PFSK-1 (cell line): ENCODE data around the gene A1CF.

Experiments
- FOXP2 ChIP-seq: optimal IDR thresholded peaks from 2 replicates; pipeline ENCODE3; 2011; ENCODE audit warnings: borderline replicate concordance, control low read depth, inconsistent platforms; ENCODE audit not compliant: insufficient read depth; ENCODE audit errors: extremely low read length, extremely low read depth
- POLR2AphosphoS5 ChIP-seq: IDR thresholded peaks from 2 replicates; pipeline ENCODE4 v1.6.1; 2012; ENCODE audit warnings: low read depth, mild to moderate bottlenecking, control low read depth, low read length, moderate library complexity
- SIN3A ChIP-seq: IDR thresholded peaks from 2 replicates; pipeline ENCODE4 v1.6.1; 2012; ENCODE audit warnings: mild to moderate bottlenecking, low read length, moderate library complexity, borderline replicate concordance; ENCODE audit not compliant: insufficient read depth
- TAF1 ChIP-seq: IDR thresholded peaks from 2 replicates; pipeline ENCODE4 v1.6.1; 2012; ENCODE audit warnings: low read length, control low read depth, borderline replicate concordance; ENCODE audit not compliant: insufficient read depth
- TF ChIP-seq, protein P1 (sequence below), 2 experiments: IDR thresholded peaks; 2 replicates each; pipeline versions ENCODE4 v1.6.1 to v1.8.0; 2011 to 2012; ENCODE audit warnings: low read depth in 2 of 2, low read length in 2 of 2, control low read depth in 1 of 2, inconsistent platforms in 1 of 2, mild to moderate bottlenecking in 1 of 2, moderate library complexity in 1 of 2; ENCODE audit not compliant: insufficient read depth in 1 of 2

The A1CF gene

GRCh38 chr10:50851884-50852671 lies 33.3 kb downstream of the A1CF start:
- TF ChIP-seq SIN3A (no peak), FOXP2 (no peak), POLR2AphosphoS5 (no peak)
- TF ChIP-seq, protein P1, sequence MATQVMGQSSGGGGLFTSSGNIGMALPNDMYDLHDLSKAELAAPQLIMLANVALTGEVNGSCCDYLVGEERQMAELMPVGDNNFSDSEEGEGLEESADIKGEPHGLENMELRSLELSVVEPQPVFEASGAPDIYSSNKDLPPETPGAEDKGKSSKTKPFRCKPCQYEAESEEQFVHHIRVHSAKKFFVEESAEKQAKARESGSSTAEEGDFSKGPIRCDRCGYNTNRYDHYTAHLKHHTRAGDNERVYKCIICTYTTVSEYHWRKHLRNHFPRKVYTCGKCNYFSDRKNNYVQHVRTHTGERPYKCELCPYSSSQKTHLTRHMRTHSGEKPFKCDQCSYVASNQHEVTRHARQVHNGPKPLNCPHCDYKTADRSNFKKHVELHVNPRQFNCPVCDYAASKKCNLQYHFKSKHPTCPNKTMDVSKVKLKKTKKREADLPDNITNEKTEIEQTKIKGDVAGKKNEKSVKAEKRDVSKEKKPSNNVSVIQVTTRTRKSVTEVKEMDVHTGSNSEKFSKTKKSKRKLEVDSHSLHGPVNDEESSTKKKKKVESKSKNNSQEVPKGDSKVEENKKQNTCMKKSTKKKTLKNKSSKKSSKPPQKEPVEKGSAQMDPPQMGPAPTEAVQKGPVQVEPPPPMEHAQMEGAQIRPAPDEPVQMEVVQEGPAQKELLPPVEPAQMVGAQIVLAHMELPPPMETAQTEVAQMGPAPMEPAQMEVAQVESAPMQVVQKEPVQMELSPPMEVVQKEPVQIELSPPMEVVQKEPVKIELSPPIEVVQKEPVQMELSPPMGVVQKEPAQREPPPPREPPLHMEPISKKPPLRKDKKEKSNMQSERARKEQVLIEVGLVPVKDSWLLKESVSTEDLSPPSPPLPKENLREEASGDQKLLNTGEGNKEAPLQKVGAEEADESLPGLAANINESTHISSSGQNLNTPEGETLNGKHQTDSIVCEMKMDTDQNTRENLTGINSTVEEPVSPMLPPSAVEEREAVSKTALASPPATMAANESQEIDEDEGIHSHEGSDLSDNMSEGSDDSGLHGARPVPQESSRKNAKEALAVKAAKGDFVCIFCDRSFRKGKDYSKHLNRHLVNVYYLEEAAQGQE (IDR thresholded peaks at IDR 0.05; ENCODE audit: insufficient read depth in 1 of 2, low read depth in 2 of 2, low read length in 2 of 2), result no peak

DNA sequence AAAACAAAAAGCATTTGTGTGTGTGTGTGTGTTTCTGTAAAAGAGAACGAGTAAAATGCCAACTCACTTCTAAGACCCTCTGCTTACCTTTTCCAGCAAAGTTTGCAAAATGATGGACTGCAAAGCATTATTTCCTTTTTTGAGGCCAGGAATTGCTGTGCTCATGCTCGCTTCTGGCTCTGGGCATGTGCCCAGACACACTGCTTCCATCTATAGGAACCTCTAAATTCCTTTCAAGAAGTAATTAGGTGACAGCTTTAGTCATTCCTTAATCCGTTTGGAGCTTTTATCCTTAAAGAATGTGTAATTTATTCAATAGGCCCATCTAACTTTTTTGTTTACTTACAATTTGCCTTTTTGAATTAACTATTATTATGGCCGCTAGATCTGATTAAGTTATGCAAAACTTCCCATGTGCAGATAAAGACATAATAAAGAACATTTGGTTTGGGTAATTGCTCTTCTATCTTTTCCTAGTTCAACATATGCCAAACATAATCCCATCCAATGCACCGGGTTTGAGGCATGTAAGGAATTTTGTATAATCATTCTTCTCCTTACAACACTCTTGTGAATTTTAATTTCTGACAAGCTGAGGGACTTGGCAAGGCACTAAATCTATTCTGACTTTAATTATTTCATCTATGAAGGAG lies 34.7 kb downstream of the A1CF start:
- TF ChIP-seq POLR2AphosphoS5 (no peak), FOXP2 (no peak), TAF1 (no peak), SIN3A (no peak)

DNA sequence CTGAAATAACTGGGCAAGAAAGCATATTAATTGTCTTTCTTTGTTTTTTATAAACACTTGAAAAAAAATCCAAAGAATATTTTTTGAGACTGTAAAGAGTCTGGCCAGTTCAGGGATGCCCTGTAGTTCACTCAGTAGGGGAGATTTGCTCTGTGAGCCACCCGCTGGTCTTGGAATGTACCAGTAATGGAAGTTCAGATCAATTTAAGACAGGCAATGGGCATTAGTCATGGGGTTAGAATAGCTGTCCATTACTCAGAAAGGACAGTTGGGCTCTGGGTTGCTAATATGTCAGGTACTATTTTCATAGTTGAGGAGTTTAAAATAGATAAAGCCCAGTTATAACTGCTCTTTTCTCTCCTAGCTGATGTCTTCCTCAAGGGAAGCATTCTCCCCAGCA lies 38.7 kb downstream of the A1CF start:
- TF ChIP-seq POLR2AphosphoS5, result no peak
- no peak for TF ChIP-seq FOXP2
- no peak for TF ChIP-seq TAF1
- no peak for TF ChIP-seq SIN3A
- TF ChIP-seq, protein P1 (IDR thresholded peaks at IDR 0.05; ENCODE audit: insufficient read depth in 1 of 2, low read depth in 2 of 2, low read length in 2 of 2), result no peak

- TF ChIP-seq, protein P1 (IDR thresholded peaks at IDR 0.05; ENCODE audit: insufficient read depth in 1 of 2, low read depth in 2 of 2, low read length in 2 of 2), result no peak
- TF ChIP-seq FOXP2 (no peak), SIN3A (no peak), TAF1 (no peak), POLR2AphosphoS5 (no peak)
These were observed 48.3 kb downstream of the A1CF start for GRCh38 chr10:50837095-50837494.

DNA sequence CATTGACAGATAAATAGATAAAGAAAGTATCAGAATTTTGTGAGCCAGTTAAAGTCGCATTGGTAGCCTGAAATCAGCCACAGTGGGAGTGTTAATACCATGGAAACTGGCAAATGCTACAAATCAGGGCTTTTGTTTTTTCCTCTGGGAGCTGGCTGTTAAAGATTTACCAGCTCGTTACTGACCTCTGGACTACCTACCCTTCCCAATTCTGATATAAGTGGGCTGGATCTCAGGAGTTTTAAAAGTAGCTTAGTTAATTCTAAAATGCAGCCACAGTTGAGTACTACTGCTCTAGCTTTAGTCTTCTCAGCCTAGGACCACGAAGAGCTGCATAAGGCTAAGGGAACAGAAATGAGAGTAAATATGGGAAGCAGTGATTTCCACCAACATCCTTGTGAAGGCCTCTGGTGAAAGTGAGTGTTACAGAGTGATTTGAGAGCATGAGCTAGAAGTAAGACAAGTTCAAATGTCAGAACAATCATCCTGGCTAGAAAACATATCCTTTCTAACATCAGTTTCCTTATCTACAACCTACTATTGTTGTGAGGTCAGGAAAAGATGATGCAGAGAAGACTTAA lies 53.2 kb downstream of the A1CF start:
- TF ChIP-seq, protein P1 (IDR thresholded peaks at IDR 0.05; ENCODE audit: insufficient read depth in 1 of 2, low read depth in 2 of 2, low read length in 2 of 2), result no peak
- TF ChIP-seq POLR2AphosphoS5, result no peak
- no peak for TF ChIP-seq SIN3A
- TF ChIP-seq TAF1, result no peak
